SHP77 (cell line): ENCODE measurements around the gene DLG5.
"Not testable (repeated sequence)": the region's sequence is repeated elsewhere in the genome, so short reads cannot be mapped to it uniquely, and the experiment has no call there.

Experiments used
- DNase-seq, 2 experiments: peaks; one replicate each; lab custom pipeline; 2025; lab: John Stamatoyannopoulos, UW

The DLG5 gene

GRCh38 chr10:77763453-77764430 lies 162.8 kb downstream of the DLG5 start:
- DNase-seq: no peak

- DNase-seq: not testable (repeated sequence)
Measured at GRCh38 chr10:77758406-77758805, 168.1 kb downstream of the DLG5 start.

GRCh38 chr10:77756319-77757232 lies 170.0 kb downstream of the DLG5 start:
- peak; percentile 22 to 24 for DNase-seq

- no peak for DNase-seq
Measured at GRCh38 chr10:77746047-77746707, 180.4 kb downstream of the DLG5 start.

- DNase-seq: no peak
Measured at GRCh38 chr10:77744245-77744644, 182.3 kb downstream of the DLG5 start.

- no peak for DNase-seq
Measured at GRCh38 chr10:77742172-77742571, 184.4 kb downstream of the DLG5 start.

GRCh38 chr10:77741746-77742145 lies 184.8 kb downstream of the DLG5 start:
- DNase-seq: no peak
